HG03064 (cell line): ENCODE results near the gene HCN2.
"Not testable (repeated sequence)": the region's sequence is repeated elsewhere in the genome, so short reads cannot be mapped to it uniquely, and the experiment has no call there.

Experiments
- ATAC-seq: cut with Tn5 transposase; IDR thresholded peaks from one replicate; pipeline ENCODE4 v1.9.1; 2021; ENCODE audit warnings: low read depth; ENCODE audit not compliant: unreplicated experiment

The HCN2 gene

DNA sequence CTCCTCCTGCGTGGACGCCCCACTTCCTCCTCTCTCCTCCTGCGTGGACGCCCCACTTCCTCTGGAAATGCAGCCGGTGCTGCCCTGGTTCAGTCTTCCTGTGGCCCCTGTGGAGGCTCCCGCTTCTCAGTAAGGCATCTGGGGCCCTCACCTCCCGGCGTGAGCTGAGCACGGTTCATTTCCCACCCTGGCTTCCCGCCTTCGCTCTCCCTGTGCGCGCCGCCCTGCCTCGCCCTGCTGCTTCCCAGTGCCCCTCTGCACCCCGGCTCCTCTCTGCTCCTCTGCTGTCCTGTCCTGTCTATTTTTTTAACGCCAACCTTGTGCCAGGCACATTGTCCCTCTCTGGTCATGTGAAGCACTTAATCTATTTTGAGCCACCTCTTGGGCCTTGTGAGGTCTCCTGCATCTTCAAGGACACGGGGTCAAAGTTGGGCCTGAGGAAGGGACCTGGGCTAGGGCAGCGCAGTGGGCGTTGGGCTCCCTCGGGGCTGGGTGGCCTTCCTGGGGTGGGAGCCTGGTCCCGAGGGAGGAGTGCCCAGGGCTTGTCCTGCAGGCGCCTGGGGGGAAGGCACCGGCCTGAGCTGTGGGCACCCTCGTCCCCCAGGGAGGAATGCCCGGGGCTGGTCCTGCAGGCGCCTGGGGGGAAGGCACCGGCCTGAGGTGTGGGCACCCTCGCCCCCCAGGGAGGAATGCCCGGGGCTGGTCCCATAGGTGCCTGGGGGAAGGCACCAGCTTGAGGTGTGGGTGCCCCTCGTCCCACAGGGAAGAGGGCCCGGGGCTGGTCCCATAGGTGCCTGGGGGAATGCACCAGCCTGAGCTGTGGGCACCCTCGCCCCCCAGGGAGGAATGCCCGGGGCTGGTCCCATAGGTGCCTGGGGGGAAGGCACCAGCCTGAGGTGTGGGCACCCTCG, 13.0 kb downstream of the HCN2 start:
- no peak for ATAC-seq

DNA sequence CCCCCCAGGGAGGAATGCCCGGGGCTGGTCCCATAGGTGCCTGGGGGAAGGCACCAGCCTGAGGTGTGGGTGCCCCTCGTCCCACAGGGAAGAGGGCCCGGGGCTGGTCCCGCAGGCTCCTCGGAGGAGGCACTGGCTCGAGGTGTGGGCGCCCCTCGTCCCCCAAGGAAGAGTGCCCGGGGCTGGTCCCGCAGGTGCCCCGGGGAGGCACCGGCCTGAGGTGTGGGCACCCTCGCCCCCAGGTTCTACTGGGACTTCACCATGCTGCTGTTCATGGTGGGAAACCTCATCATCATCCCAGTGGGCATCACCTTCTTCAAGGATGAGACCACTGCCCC, 13.6 kb downstream of the HCN2 start:
- ATAC-seq = not testable (repeated sequence)

DNA sequence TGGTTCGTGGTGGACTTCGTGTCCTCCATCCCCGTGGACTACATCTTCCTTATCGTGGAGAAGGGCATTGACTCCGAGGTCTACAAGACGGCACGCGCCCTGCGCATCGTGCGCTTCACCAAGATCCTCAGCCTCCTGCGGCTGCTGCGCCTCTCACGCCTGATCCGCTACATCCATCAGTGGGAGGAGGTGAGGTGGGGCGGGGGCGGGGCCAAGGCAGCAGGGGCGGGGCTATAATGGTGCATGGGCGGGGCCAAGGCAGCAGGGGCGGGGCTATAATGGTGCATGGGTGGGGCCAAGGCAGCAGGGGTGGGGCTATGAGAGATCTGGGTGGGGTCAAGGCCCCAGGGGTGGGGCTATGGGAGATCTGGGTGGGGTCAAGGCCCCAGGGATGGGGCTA, 14.1 kb downstream of the HCN2 start:
- ATAC-seq = not testable (repeated sequence)

DNA sequence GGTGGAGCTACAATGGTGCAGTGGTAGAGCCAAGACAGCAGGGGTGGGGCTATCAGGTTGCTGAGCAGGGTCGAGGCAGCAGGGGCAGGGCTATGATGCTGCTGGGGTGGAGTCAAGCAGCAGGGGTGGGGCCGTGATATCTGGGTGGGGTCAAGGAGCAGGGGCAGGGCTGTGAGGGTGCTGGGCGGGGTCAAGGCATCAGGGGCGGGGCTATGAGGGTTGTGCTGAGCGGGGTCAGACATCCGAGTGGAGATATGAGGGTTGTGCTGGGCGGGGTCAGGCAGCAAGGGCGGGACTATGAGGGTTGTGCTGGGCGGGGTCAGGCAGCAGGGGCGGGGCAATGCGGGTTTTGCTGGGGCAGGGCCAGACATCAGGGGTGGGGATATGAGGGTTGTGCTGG, 14.7 kb downstream of the HCN2 start:
- ATAC-seq = no peak

DNA sequence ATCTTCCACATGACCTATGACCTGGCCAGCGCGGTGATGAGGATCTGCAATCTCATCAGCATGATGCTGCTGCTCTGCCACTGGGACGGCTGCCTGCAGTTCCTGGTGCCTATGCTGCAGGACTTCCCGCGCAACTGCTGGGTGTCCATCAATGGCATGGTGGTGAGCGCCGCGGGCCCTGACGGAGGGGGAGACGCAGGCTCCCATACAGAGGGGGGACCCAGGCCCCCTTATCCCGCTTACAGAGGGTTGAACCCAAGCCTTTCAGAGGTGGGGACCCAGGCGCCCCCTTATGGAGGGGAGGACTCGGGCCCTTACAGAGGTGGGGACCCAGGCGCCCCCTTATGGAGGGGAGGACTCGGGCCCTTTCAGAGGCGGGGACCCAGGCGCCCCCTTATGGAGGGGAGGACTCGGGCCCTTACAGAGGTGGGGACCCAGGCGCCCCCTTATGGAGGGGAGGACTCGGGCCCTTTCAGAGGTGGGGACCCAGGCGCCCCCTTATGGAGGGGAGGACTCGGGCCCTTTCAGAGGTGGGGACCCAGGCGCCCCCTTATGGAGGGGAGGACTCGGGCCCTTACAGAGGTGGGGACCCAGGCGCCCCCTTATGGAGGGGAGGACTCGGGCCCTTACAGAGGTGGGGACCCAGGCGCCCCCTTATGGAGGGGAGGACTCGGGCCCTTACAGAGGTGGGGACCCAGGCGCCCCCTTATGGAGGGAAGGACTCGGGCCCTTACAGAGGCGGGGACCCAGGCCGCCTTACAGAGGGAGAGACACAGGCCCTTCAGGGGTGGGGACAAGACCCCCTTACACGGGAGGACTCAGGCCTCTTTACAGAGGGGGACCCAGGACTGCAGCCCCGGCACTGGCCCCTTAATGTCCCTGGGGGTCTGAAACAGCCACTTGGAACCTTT, 15.6 kb downstream of the HCN2 start:
- ATAC-seq = not testable (repeated sequence)

DNA sequence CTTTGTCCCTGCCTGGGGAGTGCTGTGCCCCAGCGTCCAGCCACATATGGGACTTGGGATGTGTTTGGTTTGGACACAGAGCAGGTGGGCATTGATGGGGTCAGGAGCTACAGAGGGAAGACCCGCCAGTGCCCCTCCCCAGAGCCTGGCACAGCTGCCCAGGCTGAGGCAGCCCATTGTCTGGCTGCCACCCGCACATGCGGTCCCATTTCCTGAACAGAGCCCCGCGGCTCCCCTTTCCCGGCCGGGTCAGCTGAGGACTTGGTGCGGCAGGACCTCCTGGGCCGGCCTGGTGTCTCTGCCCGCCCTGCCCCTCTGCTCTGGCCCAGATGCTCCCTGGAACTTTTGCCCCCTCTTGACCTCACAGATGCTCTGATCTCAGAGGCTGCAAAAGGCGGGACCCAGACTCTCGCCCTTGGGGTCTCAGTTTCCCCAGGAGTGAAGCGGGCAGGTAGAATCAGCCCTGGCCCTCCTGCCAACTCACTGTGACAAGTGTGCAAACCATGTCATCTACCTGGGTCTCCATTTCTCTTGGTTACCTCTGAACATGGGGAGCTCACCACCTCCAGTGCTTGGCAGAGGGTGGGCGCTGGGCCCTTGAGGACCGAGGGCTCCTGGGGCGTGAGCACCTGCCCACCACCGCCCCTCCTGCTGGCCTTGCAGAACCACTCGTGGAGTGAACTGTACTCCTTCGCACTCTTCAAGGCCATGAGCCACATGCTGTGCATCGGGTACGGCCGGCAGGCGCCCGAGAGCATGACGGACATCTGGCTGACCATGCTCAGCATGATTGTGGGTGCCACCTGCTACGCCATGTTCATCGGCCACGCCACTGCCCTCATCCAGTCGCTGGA, 17.8 kb downstream of the HCN2 start:
- ATAC-seq = no peak

DNA sequence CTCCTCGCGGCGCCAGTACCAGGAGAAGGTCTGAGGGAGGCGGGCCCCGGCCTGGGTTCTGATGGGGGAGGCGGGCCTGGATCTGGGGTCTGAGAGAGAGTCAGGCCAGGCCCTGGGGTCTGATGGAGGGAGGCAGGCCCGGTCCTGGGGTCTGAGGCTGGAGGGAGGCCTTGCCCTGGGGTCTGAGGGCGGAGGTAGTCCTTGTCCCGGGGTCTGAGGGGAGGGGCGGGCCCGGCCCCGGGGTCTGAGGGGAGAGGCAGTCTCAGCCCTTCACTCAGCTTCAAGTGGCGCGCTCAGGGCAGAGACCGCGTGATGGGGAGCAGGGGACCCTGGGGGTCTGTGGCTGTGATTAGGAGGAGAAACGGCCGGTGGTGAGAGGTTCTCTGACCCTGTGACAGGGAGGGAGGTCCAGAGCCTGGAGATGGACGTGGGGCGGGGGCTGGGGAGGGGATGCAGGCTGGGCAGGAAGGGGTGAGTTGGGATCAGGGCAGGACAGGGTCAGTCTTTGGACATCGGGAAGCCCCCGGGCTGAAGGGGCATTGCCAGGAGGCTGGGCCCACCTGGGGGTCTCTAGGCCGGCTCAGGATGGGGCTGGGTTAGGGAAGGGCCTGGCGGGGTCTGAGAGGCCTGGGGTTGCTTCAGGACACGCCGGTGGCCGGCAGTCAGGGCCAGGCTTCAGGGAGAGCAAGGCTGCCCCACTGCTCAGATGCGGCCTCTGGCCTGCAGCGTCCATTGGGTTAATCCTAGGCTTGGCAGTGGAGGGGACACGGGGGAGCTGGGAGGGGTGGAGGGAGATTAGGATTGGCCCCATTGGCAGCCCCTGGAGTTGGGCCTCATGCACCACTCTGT, 18.7 kb downstream of the HCN2 start:
- no peak for ATAC-seq

DNA sequence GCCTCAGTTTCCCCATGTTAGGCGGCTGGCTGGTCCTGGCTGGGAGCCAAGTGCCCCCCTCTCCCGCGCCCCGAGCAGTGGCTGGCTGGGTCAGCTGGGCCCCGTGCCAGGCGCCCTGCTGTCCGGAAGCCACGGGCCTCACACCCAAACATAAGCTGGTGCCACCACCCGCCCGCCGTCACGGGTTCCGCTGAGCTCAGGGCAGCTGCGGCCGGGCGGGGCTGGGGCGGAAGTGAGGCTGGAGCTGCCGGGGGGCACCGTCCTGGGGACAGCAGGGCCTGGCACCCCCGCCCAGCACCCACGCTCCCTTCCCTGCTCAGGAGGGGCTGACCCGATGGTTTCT, 19.3 kb downstream of the HCN2 start:
- ATAC-seq = no peak

DNA sequence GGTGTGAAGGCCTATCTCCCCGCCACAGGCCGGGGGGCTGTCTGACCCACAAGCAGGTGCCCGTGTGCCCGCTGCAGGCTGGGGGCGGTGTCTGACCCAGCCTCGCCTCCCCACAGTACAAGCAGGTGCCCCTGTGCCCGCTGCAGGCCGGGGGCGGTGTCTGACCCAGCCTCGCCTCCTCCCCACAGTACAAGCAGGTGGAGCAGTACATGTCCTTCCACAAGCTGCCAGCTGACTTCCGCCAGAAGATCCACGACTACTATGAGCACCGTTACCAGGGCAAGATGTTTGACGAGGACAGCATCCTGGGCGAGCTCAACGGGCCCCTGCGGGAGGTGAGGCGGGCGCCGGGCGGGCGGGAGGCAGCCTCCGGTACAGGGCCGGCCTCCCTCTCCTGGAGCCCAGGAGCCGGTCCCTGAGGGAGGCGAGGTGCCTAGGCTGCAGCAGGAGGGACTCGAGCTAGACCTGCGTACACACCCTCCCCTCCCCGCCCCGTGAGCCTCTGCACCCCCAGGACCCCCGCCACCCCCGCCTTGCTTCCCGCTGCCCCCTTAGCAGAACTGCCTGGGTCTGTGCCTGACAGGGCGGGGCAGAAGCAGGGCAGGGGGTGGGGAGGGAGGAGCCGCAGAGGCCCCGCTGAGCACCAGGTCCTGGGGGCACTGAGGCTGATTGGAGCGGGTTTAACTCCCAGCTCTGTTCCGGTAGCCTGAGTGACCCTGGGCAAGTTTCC, 20.6 kb downstream of the HCN2 start:
- ATAC-seq = no peak

DNA sequence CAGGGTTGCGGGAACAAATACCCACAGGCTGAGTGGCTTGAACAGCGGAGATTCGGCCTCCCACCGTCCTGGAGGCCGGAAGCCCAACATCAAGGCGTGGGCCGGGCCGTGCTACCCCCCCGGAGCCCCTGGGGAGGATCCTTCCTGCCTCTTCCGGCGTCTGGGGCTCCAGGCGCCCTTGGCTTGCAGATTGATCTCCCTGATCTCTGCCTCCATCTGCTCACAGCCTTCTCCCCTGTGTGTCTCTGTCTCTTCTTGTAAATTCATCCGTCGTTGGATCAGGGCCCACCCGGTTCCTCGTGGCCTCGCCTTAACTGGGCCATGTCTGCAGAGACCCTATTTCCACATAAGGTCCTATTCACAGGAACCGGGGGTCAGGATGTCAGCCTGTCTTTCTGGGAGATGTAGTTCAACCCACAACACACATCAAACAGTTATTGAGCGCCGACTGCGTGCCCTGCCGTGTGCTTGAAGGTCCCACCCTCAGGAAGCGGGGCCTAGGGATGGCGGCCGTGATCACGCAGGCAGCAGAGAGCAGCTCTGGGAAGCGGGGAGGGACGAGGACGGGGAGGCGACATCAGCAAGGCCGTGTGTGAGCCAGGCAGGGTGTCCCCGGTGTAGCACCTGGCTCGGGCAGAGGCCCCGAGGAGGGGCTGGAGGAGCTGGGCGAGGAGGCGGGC, 21.3 kb downstream of the HCN2 start:
- ATAC-seq = no peak

DNA sequence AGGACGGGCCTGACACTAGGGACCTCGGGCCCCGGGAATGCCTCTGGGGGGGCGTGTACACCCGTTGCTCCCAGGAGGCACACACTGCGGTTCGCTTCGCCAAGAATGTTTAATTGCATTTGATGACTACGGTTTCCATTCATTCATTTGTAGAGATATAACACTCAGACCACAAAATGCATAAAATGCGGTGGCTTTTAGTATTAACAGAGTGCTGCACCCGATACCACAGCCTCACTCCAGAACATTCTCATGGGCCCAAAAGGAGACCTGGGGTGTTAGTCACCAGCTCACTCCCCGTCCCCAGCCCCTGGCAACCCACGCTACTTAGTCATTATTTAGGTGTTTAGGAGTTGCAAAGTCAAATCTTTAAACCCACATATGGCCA, 21.8 kb downstream of the HCN2 start:
- no peak for ATAC-seq

DNA sequence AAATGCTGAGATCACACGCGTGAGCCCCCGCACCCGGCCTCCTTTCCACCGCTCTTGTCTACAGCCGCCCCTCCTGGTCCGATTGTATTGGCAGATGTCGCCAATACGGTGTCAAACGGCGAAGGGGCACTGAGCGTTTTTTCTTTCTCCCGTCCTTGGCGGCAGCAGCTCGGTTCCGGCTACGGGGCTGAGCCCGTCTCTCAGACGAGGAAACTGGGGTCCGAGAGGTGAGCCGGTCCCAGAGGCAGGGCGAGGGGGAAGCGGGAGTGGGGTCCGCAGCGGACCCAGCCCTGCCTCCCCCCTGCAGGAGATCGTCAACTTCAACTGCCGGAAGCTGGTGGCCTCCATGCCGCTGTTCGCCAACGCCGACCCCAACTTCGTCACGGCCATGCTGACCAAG, 23.3 kb downstream of the HCN2 start:
- ATAC-seq = no peak

DNA sequence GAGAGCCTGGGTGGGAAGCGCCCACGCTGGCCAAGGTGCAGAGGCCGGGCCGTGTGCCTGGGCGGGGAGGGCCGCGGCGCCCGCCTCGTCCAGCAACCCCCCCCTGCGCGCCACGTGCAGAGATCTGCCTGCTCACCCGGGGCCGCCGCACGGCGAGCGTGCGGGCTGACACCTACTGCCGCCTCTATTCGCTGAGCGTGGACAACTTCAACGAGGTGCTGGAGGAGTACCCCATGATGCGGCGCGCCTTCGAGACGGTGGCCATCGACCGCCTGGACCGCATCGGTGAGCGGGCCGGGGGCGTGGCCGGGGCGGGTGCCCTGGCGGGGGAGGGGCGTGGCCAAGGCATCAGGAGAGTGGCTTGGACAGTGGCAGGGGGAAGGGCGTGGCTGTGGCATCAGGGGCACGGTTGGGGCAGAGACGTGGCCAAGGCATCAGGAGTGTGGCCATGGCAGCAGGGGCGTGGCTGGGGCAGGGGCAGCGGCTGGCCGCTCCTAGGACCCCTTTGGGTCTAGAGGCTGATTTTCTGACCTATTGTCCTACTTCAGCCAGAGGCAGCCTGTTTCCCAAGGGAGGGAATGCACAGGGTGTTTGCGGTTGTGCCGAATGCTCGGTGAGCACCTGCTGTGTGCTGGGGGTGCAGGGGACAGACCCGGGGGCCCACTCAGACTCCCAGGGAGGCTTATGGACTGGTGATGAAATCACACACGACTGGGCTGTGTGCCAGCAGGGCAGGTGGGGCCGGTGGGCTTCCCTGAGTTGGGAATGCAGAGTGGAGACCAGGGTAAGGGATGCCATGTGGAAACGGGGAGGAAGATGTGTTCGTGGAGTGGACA, 24.3 kb downstream of the HCN2 start:
- ATAC-seq = no peak

DNA sequence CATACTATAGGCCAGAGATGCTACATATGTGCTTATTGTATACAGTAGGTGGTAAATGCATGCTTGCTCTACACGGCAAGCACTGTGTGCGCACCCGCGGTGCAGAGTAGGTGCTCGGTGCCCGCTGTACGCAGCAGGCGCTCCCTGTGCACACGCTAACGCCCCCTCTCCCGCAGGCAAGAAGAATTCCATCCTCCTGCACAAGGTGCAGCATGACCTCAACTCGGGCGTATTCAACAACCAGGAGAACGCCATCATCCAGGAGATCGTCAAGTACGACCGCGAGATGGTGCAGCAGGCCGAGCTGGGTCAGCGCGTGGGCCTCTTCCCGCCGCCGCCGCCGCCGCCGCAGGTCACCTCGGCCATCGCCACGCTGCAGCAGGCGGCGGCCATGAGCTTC, 25.9 kb downstream of the HCN2 start:
- no peak for ATAC-seq

DNA sequence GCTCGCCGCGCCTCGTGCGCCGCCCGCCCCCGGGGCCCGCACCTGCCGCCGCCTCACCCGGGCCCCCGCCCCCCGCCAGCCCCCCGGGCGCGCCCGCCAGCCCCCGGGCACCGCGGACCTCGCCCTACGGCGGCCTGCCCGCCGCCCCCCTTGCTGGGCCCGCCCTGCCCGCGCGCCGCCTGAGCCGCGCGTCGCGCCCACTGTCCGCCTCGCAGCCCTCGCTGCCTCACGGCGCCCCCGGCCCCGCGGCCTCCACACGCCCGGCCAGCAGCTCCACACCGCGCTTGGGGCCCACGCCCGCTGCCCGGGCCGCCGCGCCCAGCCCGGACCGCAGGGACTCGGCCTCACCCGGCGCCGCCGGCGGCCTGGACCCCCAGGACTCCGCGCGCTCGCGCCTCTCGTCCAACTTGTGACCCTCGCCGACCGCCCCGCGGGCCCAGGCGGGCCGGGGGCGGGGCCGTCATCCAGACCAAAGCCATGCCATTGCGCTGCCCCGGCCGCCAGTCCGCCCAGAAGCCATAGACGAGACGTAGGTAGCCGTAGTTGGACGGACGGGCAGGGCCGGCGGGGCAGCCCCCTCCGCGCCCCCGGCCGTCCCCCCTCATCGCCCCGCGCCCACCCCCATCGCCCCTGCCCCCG, 26.5 kb downstream of the HCN2 start:
- no peak for ATAC-seq

DNA sequence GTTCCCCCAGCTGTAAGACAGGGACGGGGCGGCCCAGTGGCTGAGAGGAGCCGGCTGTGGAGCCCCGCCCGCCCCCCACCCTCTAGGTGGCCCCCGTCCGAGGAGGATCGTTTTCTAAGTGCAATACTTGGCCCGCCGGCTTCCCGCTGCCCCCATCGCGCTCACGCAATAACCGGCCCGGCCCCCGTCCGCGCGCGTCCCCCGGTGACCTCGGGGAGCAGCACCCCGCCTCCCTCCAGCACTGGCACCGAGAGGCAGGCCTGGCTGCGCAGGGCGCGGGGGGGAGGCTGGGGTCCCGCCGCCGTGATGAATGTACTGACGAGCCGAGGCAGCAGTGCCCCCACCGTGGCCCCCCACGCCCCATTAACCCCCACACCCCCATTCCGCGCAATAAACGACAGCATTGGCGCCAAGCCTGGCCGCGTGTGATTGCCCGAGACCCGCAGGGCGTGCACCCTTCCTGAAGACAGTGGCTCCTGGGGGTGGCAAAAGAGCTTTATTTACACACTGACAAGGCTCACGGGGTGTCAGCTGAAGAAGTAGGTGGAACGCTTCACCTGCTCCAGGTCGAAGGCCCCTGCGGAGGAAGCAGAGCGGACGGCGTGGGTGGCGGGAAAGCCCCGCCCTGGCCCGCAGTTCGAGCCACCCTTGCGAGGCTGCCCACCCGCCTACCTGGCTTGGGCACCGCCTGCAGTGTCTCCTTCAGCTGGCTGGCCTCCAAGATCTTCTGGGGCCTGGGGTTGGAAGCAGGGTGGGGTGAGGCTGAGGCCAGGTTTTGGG, 27.3 kb downstream of the HCN2 start:
- ATAC-seq = no peak
